Measurements from ENCODE around the gene MCTP1.

- no peak for TF ChIP-seq CTCF (IDR thresholded peaks at IDR 0.05; ENCODE audit: low read depth, low read length)
- TF ChIP-seq EZH2phosphoT487 (IDR thresholded peaks at IDR 0.05; ENCODE audit: low read depth): no peak
Observed at GRCh38 chr5:95111141-95111540, 173.8 kb downstream of the MCTP1 start.

Measured in OCI-LY3 (cell line).